Skeletal muscle satellite cell (primary cell): ENCODE results near the gene FABP6.

ENCODE experiments used
- H3K27me3 ChIP-seq: 2 replicates; pipeline ENCODE4 v1.7.0; 2013; ENCODE audit warnings: low read length; ENCODE audit not compliant: control insufficient read depth, insufficient read depth
- H3K36me3 ChIP-seq: 2 replicates; pipeline ENCODE4 v1.7.0; 2013; ENCODE audit warnings: mild to moderate bottlenecking, control low read depth, low read length; ENCODE audit not compliant: insufficient read depth
- H3K4me1 ChIP-seq: 2 replicates; pipeline ENCODE4 v1.7.0; 2013; ENCODE audit warnings: low read length; ENCODE audit not compliant: control insufficient read depth, insufficient read depth
- H3K4me2 ChIP-seq: 2 replicates; pipeline ENCODE4 v1.7.0; 2013; ENCODE audit warnings: mild to moderate bottlenecking, low read length
- H3K4me3 ChIP-seq: 2 replicates; pipeline ENCODE4 v1.7.0; 2013; ENCODE audit warnings: low read length
- H3K9ac ChIP-seq: 2 replicates; pipeline ENCODE4 v1.7.0; 2013; ENCODE audit warnings: mild to moderate bottlenecking, low read depth, low read length, moderate library complexity
- H3K9me3 ChIP-seq: replicated peaks from 2 replicates; pipeline ENCODE4 v1.7.0; 2013; ENCODE audit warnings: mild to moderate bottlenecking, control low read depth, low read length

The FABP6 gene

DNA sequence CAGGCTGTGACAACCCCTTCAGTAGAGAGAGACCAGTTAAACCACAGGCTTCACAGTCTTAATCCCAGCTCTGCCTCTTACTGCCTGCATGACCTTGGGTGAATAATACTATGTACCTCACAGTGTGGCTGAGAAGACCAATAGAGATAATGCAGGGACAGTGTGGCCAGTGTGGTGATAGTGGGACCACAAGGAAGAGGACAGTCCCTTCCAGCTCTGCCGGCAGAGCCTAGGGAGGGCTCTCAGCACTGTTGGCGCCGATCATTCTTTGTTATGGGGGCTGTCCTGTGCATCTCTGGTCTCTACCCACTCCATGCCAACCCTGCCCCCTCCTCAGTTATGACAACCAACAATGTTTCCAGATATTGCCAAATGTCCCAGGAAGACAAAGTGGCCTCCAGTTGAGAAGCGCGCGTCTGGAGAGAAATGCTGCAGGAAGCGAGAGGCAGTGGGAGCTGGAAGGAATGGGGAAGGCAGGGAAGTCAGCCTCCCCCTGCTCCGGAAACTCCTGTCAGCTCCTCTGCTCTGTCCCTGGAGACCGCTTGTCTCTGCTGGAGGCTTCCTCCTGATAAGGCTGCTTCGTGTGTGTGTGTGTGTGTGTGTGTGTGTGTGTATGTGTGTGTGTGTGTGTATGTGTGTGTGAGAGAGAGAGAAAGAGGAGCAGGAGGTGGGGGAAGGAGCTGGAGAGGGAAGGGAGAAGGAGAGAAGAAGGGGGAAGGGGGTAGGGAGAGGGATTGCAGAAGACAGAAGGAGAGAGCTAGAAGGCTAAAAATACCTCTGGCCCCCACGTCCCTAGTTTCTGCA lies 31.8 kb upstream of the FABP6 start:
- Histone ChIP-seq H3K9me3 (no peaks in the 10 kb centered on the region), H3K4me2 (no peak overlapping the region), H3K9ac (no peak overlapping the region), H3K4me1 (peaks cover 10% of the 10 kb centered on the region), H3K27me3 (no peaks in the 10 kb centered on the region), H3K36me3 (no peaks in the 10 kb centered on the region), H3K4me3 (no peak overlapping the region)

GRCh38 chr5:160198146-160198545 lies 31.2 kb upstream of the FABP6 start:
- Histone ChIP-seq H3K4me3 (no peak overlapping the region), H3K4me2 (no peak overlapping the region), H3K9ac (no peak overlapping the region), H3K27me3 (no peaks in the 10 kb centered on the region), H3K36me3 (no peaks in the 10 kb centered on the region), H3K4me1 (peaks cover 10% of the 10 kb centered on the region), H3K9me3 (no peaks in the 10 kb centered on the region)

DNA sequence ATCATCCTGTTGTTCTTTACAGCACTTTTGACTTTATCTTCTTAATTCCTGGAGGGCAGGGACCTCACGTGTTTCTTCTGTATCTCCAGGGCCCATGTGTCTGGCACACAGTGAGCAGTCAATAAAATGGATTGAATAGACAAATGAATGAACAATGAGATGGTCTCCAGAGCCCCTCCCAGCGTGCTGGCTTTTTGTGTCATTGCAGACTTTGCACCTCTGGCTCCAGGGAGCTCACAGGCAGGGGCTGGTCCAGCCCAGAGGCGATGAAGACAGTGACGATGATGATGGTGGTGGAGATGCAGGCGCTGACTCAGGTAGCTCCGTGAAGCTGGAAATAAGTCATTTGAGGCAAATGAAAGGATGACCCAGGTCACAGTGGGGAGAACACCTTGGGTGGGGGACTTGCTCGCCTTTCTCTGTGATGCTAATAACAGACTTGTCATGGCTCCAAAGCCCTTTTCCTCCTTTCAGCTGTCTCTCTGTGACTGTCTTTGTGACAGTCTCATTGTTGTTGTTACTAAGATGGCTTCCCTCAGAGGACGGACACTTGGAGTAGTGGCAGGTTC lies 30.4 kb upstream of the FABP6 start:
- Histone ChIP-seq H3K36me3 (no peaks in the 10 kb centered on the region), H3K9me3 (no peaks in the 10 kb centered on the region), H3K4me2 (peak overlapping the region; percentile 97), H3K4me3 (peak overlapping the region; percentile 74), H3K9ac (peak overlapping the region; percentile 74), H3K27me3 (no peaks in the 10 kb centered on the region), H3K4me1 (peaks cover 10% of the 10 kb centered on the region)

DNA sequence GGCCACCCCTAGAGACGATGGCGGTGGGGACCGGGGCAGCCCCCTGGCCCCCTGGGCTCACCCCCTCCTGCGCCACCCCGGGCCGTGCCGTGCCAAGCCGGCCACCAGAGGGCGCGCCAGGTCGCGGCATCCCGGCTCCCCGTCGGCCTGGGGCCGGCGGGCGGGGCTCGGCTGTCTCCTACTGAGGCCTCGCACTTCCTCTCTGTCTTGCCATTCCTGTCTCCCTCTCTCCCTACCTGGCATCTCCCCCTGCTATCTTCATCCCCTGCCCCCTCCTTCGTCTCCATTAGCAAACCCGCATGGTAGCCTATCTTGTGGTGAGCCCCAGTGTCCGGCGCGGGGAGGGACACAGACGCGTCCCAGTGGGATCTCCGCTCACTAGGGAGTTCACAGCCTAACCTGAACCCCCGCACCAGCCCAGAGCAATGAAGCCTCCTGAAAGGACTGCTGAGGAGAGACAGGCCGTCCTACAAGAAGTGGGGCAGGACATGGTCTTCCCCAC lies 29.8 kb upstream of the FABP6 start:
- Histone ChIP-seq H3K27me3 (no peaks in the 10 kb centered on the region), H3K4me2 (peak overlapping the region; percentile 97), H3K9ac (peak overlapping the region; percentile 74), H3K9me3 (no peaks in the 10 kb centered on the region), H3K36me3 (no peaks in the 10 kb centered on the region), H3K4me1 (peaks cover 10% of the 10 kb centered on the region), H3K4me3 (peak overlapping the region; percentile 74)

DNA sequence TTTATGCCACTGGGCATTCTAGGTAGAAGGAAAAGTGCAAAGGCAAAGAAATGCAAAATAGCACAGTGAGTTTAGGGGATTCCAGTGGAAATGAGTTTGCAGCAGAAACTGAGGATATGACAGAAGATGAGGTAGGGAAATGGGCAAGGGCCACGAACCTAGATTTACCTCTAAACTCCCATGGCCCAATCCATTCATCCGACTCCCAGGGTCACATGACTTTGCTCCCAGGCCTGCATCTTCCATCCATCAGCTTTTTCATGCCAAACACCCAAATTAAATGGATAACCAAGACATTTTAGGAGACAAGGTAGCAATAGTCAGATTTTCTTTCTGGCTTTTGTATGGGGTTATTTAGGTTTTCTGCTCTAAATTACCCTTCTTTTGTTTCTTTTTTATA lies 22.2 kb upstream of the FABP6 start:
- Histone ChIP-seq H3K27me3 (peaks cover 17% of the 10 kb centered on the region), H3K4me2 (no peak overlapping the region), H3K36me3 (no peaks in the 10 kb centered on the region), H3K9ac (no peak overlapping the region), H3K4me1 (no peaks in the 10 kb centered on the region), H3K9me3 (no peaks in the 10 kb centered on the region), H3K4me3 (no peak overlapping the region)

DNA sequence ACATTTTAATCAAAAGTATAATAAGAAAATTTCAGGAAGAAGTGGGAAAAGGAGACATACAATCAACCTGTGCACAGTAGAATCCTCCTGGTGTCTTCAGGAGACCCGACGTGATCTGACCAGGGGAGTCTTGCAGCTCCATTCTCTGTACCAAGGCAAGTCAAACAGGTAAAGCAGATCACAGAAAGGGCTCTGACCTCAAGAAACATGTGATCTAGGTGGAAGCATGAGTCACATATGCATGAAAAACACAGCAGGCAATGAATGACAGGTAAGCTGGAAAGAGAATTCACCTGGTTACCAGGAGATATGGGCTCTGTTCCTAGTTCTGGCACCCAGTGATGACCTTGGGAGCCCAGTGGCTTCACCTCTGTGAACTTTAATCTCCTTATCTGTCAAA lies 19.4 kb upstream of the FABP6 start:
- H3K9me3 ChIP-seq = no peaks in the 10 kb centered on the region
- H3K27me3 ChIP-seq = peaks cover 25% of the 10 kb centered on the region
- no peaks in the 10 kb centered on the region for H3K4me1 ChIP-seq
- no peak overlapping the region for H3K9ac ChIP-seq
- no peaks in the 10 kb centered on the region for H3K36me3 ChIP-seq
- H3K4me2 ChIP-seq = no peak overlapping the region
- no peak overlapping the region for H3K4me3 ChIP-seq

- H3K4me1 ChIP-seq = no peaks in the 10 kb centered on the region
- H3K9ac ChIP-seq = no peak overlapping the region
- H3K36me3 ChIP-seq = no peaks in the 10 kb centered on the region
- no peak overlapping the region for H3K4me3 ChIP-seq
- H3K27me3 ChIP-seq = peaks cover 26% of the 10 kb centered on the region
- no peak overlapping the region for H3K4me2 ChIP-seq
- H3K9me3 ChIP-seq = no peaks in the 10 kb centered on the region
Measured at GRCh38 chr5:160210606-160211005, 18.7 kb upstream of the FABP6 start.

DNA sequence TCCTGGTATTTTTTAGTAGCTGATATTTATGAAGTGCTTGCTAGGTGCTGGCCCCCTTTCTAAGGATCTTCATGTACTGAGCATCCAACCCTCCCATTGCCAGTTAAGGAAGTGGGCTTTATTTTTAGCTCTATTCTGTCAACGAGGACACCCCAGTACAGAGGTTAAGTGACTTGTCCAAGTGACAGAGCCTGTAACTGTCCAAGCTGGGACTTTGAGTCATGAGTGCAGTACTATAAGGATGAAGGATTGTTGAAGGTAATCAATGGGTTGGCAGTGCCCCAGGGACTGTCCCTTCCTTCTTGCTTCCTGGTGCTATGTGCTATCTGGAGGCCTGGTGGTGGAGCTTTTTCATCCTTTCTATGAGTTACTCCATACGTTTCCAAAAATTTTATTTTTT lies 18.0 kb upstream of the FABP6 start:
- Histone ChIP-seq H3K9me3 (no peaks in the 10 kb centered on the region), H3K4me2 (no peak overlapping the region), H3K9ac (no peak overlapping the region), H3K4me3 (no peak overlapping the region), H3K4me1 (no peaks in the 10 kb centered on the region), H3K36me3 (no peaks in the 10 kb centered on the region), H3K27me3 (peaks cover 29% of the 10 kb centered on the region)

DNA sequence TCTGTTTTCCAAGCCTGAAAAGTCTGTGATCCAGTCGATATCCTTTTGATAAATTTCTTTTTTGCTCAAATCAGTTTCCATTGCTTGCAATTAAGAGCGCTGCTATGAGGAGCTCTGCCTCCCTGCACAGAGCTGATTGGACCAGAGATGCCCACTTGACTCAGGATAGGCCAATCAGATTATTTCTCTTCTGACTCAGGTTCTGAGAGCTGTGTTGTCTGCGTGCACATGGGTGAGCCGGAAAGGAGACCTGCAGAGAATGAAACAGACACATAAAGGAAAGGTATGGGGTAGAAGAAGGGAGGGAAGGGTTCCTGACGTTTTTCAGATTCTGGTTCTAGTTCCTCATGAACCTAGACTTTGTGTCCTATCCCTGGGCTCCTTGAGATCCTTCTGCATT lies 15.8 kb upstream of the FABP6 start:
- Histone ChIP-seq H3K27me3 (peaks cover 38% of the 10 kb centered on the region), H3K9me3 (no peaks in the 10 kb centered on the region)

DNA sequence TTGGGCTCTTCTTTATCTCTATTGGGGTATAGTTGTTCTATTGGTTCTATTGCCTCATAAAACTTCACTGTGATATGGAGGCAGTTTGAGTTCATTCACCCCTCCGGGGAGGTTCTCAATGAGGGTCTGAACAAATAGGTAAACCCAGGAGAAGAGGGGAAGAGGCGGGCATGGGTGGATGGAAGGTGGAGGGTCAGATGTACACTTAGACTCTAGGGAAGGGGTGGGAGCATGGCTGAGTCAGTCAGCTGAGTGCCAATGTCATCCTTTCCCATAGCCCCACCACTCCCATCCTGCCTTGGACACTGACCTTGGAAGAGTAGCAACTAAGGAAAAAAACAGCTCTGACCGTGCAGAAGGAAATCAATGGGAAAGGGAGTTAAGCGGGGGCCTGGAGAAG lies 9.9 kb upstream of the FABP6 start:
- H3K4me3 ChIP-seq = no peak overlapping the region
- peaks cover 31% of the 10 kb centered on the region for H3K27me3 ChIP-seq
- H3K9ac ChIP-seq = no peak overlapping the region
- no peak overlapping the region for H3K4me2 ChIP-seq
- no peaks in the 10 kb centered on the region for H3K9me3 ChIP-seq
- H3K4me1 ChIP-seq = no peaks in the 10 kb centered on the region
- H3K36me3 ChIP-seq = no peaks in the 10 kb centered on the region

More for the DNA sequence above, 15.8 kb upstream of the FABP6 start:
- H3K4me2 ChIP-seq = no peak overlapping the region
- no peak overlapping the region for H3K4me3 ChIP-seq
- H3K36me3 ChIP-seq = no peaks in the 10 kb centered on the region
- no peak overlapping the region for H3K9ac ChIP-seq
- no peaks in the 10 kb centered on the region for H3K4me1 ChIP-seq

DNA sequence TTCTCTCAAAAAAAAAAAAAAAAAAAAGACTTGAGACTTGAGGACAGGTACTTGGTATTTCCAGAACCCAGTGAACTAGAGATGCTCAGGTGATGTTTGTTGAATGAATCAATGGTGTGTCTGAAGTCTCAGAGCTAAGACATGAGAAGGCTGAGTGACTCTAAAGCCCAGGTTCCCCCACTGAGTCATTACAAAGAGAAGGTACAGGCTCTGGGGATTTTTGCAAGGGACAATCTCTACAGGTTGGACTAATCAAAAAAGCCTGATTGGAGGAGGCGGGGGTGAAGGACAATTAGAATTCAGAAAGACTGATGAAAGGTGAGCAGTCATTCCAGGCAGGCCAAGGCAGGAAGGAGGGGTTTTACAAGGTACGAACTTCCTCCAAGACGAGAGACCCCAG lies 8.2 kb upstream of the FABP6 start:
- no peaks in the 10 kb centered on the region for H3K36me3 ChIP-seq
- H3K4me1 ChIP-seq = no peaks in the 10 kb centered on the region
- H3K27me3 ChIP-seq = peaks cover 20% of the 10 kb centered on the region
- no peaks in the 10 kb centered on the region for H3K9me3 ChIP-seq
- H3K4me2 ChIP-seq = no peak overlapping the region
- no peak overlapping the region for H3K4me3 ChIP-seq
- no peak overlapping the region for H3K9ac ChIP-seq

DNA sequence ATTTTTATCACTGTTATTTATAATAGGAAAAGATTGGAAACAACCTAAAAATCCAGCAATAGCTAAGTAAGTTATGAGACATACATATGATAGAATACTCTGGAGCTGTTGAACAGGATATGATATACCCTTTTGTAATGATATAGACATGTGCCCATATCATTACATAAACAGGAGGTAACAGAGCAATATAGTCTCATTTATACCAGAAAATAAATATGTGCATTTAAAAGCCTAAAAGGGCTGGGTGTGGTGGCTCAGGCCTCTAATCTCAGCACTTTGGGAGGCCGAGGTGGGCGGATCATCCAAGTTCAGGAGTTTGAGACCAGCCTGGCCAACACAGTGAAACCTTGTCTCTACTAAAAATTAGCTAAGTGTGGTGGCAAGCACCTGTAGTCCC lies 2.3 kb upstream of the FABP6 start:
- no peaks in the 10 kb centered on the region for H3K9me3 ChIP-seq
- no peaks in the 10 kb centered on the region for H3K36me3 ChIP-seq
- H3K9ac ChIP-seq = no peak overlapping the region
- H3K27me3 ChIP-seq = peaks cover 3% of the 10 kb centered on the region
- no peaks in the 10 kb centered on the region for H3K4me1 ChIP-seq
- no peak overlapping the region for H3K4me2 ChIP-seq
- H3K4me3 ChIP-seq = no peak overlapping the region
